NCI-H2081 (cell line): ENCODE results near the gene WFDC1.

Experiments used
- DNase-seq, 2 experiments: peaks; one replicate each; lab custom pipeline; 2025; lab: John Stamatoyannopoulos, UW

Gene WFDC1, protein sequence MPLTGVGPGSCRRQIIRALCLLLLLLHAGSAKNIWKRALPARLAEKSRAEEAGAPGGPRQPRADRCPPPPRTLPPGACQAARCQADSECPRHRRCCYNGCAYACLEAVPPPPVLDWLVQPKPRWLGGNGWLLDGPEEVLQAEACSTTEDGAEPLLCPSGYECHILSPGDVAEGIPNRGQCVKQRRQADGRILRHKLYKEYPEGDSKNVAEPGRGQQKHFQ

GRCh38 chr16:84294531-84295142 lies at the start of gene WFDC1:
Gene WFDC1, plus strand, starts transcription at chr16:84294878. Its CDS starts 94 bp downstream, at chr16:84294972.
- no peak for DNase-seq

DNA sequence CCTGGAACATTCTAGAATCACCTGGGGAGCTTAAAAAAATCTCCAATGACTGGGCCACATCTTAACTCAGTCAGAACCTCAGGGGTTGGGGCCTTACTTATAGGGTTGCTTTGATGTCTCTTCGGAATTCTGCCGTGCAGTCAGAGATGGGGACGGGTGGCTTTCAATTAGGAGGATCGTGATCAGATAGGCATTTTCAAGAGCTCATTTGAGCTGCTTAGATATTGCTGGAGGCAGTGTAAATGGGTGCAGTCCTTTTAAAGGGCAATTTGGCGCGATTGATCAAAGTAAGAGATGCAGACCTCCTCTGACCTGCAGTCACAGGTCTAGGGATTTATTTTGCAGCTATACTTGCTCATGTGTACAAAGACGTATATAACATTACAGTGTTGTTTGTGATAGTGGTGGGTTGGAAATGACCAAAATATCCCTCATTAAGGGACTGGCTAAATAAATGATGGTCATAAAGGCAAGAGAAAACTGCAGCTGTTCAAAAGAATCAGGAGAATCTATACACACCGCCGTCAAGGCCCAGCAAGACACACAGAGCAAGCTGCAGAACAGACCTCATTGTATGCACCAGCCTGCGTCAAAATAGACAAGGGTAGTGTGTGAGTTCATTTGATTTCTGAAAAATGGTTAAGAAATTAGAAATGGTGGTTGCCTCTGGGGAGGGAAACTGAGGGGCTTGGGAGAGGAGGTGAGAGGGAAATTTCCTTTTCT lies 48.6 kb upstream of the WFDC1 start:
- DNase-seq = no peak

DNA sequence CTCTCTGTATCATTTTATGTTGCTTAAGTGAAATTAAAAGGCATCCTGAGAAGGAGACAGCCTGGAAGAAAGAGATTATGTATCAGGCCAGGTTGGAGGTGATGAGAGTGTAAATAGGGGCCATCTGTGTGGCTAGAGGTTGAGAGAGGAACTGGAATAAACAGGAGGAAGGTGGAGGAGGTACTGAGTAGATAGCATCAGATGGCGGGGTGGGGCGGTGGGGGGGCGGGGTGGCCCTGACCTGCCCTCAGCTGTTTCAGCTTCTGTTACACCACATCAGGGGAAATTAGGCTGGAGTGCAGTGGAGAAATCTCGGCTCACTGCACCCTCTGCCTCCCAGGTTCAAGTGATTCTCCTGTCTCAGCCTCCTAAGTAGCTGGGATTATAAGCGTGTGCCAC lies 48.0 kb upstream of the WFDC1 start:
- no peak for DNase-seq

DNA sequence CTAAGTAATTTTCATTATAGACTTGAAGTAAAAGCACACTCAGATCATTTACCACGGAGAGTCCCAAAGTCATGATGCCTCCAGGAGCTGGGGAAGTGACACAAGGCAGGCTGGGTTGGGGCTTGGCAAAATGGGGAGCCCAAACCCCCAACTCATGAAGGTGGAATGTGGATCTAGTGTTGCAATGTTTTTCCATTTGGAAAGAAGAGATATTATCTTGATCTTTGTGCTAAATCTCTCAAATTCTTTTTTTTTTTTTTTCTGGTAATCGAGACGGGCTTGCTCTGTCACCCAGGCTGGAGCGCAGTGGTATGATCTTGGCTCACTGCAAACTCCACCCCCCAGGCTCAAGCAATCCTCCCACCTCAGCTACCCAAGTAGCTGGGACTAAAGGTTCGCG lies 47.3 kb upstream of the WFDC1 start:
- no peak for DNase-seq

- no peak for DNase-seq
These were observed 46.8 kb upstream of the WFDC1 start for GRCh38 chr16:84247844-84248243.

GRCh38 chr16:84252184-84252583 lies 42.5 kb upstream of the WFDC1 start:
- DNase-seq = no peak

DNA sequence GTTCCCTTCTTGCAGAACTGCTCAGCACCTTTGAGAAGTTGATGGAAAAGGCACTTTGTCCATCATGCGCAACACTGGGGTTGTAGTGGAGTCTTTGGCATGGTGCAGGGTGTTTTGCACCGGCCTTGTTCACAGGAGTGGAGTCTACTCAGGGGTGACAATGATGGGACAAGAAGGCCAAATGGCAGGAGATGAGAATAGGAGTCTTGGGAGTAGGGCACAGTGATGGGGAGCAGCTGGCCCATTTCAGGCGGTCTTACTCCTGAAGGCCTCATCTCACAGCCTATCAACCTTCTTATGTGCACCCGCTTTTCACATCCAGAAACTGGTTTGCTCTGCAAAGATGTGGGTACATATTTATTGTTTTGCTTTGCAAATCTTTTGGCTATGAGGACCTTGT lies 41.5 kb upstream of the WFDC1 start:
- DNase-seq = no peak

- DNase-seq = no peak
These were observed 40.6 kb upstream of the WFDC1 start for GRCh38 chr16:84254062-84254461.

- no peak for DNase-seq
These were observed 39.4 kb upstream of the WFDC1 start for GRCh38 chr16:84255050-84255810.

DNA sequence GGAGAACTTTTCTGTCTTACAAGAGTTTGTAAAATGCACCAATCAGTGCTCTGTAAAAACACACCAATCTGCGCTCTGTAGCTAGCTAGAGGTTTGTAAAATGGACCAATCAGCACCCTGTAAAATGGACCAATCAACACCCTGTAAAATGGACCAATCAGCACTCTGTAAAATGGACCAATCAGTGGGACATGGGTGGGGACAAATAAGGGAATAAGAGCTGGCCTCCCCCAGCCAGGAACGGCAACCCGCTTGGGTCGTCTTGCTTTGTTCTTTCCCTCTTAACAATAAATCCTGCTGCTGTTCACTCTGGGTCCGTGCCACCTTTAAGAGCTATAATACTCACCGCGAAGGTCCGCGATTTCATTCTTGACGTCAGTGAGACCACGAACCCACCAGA lies 36.4 kb upstream of the WFDC1 start:
- DNase-seq = no peak

DNA sequence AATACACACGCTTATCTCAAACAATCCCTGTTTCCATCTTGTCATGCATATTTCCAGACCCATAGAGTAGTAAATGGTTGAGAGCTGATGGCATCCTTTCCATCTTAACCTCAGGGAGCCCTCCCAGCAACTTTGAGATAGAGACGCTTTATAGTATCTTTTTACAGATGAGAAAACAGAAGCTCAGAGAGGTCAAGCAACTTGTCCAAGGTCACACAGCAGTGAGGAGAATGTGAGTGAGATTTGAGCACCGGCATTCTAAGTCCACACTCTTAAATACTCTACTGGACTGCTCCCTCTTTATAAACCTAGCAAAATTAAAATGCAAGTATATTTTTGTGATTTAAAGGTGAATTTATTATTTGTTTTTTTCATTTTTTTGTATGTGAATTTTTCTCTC lies 35.0 kb upstream of the WFDC1 start:
- DNase-seq = no peak

DNA sequence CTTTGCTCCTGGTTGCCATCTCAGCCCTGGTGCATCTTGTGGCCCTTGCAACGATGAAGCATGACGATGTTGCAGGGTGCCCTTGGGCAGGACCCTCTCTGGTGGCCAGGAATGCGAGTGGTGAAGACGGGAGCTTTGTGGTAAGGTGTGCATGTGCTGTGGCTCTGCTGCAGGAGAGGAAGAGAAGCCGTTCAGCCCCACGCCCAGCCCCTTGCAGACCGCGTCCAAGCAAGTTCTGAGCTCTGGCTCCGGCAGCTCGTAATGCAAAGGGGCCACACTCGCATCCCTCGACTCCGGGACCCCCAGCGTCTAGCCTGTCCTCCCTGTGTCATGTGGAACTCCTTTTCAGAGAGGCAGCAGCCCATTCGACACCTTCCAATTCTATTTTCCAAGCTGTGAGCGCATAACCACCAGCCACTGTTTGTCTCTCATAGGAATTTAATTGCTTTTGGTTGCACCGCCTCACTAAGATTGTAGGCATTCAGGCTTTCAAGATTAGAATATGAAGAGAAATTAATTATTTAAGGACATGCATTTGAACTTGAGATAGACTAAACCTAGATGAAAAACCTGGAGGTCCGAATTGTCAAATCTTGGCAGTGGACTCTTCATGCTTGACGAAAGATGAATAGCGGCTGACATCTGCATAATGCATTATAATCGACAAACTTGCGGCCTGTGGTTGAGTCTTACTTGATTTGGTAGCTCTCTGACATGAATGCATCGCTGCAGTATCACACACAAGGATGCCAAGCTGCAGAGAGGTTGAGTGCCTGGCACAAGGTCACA lies 33.7 kb upstream of the WFDC1 start:
- no peak for DNase-seq

DNA sequence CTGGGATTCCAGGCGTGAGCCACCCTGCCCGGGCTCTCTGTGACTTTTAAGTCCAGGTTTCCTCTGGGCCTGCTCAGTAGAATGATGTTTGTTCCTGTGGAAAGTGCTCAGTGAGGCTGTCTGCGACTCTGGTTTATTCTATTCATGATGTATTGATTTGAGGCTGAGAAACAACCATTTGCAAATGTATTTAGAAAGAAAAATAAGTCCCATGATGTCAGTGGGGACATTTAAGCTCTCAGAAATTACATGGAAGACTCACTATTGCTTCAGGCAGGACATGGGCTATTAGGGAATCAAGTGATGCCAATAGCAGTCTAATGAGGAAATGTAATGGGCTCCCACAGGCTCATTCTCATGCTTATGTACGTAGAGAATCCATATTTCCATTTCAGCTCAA lies 32.6 kb upstream of the WFDC1 start:
- DNase-seq = no peak

GRCh38 chr16:84262939-84263338 lies 31.7 kb upstream of the WFDC1 start:
- DNase-seq = no peak

DNA sequence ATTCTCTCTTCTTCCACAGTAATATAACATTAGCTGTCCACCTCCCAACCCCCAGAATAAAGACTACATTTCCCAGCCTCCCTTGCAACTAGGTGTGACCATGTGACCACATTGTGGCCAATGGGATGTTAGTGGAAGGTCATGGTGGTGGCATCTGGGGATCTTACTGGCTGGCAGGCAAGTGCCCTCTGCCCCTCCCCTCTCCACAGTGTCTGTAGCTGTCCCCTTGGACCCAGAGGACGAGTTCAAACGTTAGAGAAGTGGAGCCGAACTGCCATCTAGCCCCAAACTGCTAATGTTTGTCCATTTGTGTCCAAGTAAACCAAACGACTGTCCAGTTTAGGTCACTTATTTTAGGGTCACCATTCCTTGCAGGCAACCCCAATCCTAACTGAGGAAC lies 28.2 kb upstream of the WFDC1 start:
- DNase-seq = peak in 1 of 2 experiments; percentile 28

- no peak for DNase-seq
These were observed 27.3 kb upstream of the WFDC1 start for GRCh38 chr16:84267380-84267779.

DNA sequence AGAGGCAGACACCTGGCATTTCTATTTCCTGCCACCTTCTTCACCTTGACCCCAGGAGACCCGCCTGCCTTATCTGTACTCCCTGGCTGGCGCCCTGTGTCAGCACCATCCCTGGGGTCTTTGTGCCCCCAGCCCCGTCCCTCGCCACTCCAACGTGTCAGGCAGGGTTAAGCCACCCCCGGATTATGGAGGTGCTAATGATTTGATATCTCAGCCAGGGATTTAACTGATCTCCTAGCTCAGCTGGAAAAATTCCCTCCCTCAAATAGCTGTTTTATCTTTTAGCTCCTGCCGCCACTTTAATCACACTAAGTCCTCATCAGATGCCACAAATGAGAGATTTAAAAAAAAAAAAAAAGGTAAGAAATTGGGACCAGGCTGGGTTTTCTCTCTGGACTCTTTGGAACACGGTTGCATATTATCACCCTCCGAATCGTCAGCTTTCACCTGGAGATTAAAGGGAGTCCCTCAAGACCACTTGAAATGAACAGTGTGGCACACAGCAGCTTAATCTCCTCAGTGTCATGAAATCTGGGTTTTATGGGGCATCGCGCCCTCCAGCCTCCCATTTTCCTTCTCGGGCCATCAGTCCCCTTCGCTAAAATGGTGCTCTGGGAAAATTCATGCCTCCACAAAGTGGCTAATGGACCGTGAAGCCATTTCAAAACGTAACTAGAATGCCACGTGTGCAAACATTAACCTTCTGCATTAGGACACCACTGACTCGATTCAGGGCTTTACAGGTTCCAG lies 26.2 kb upstream of the WFDC1 start:
- DNase-seq = no peak

GRCh38 chr16:84270071-84270470 lies 24.6 kb upstream of the WFDC1 start:
- no peak for DNase-seq

- no peak for DNase-seq
These were observed 24.1 kb upstream of the WFDC1 start for GRCh38 chr16:84270531-84270930.

DNA sequence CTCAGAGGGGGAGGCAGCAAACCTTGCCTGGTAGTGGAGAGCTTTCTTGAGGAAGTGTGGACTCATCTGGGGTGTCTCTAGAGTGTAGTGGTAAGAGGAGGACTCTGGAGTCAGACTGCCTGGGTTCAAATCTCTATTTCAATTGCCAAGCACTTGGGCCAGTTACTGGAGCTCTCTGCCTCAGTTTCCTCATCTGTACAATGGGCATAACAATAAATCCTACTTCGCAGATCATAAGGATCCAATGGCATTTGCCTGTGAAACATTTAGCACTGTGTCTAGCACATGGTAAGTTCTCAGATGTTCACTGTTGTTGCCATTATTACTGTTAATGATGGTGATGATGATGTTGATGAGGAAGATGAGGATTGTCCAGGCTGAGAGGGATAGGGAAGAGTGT lies 23.6 kb upstream of the WFDC1 start:
- no peak for DNase-seq

- DNase-seq = no peak
These were observed 22.8 kb upstream of the WFDC1 start for GRCh38 chr16:84271866-84272265.
